SK-N-SH (cell line): ENCODE results near the gene PRKCH. TPM values are rescaled to one million over a fixed set of nuclear protein-coding genes. Genes with fewer than 3 reads are reported as not detected.

ENCODE experiments used
- CTCF ChIA-PET: fragments of 300-600, 350-600 bp; formaldehyde crosslinking; extraction: SDS; loops from one replicate; lab custom pipeline; 2021; lab: Yijun Ruan, JAX
- POLR2A ChIA-PET: fragments of 350-600 bp; sonication (Branson Sonifier 250); formaldehyde crosslinking; extraction: SDS; loops from one replicate; lab custom pipeline; 2020; ENCODE audit warnings: antibody characterized with exemption, inconsistent platforms; lab: Yijun Ruan, JAX
- DNase-seq: peaks from one replicate; pipeline ENCODE4 v3.0.0; 2012
- H2AFZ ChIP-seq: fragments of 200-600 bp; sonication (generic); 2 replicates; pipeline ENCODE4 v1.8.1; 2016; ENCODE audit warnings: antibody characterized with exemption, mild to moderate bottlenecking, low read depth
- H3F3A ChIP-seq: fragments of 200-600 bp; sonication (generic); replicated peaks from 2 replicates; pipeline ENCODE3; 2016; ENCODE audit warnings: antibody characterized with exemption, mild to moderate bottlenecking; ENCODE audit not compliant: insufficient read depth
- H3K27ac ChIP-seq, 2 experiments: fragments of 200-500 bp in 1 of 2; fragments of 200-600 bp in 1 of 2; sonication (Bioruptor generic) in 1 of 2; sonication (generic), shearing (Covaris generic) in 1 of 2; 2 replicates each; pipeline versions ENCODE4 v1.5.1 to v1.6.1; 2014 to 2016; ENCODE audit warnings: low read depth in 2 of 2, inconsistent platforms in 1 of 2, low read length in 1 of 2, mild to moderate bottlenecking in 1 of 2, mixed read lengths in 1 of 2
- H3K27me3 ChIP-seq: fragments of 200-600 bp; sonication (generic), shearing (Covaris generic); 2 replicates; pipeline ENCODE4 v1.6.1; 2016; ENCODE audit warnings: mixed run types; ENCODE audit not compliant: insufficient read depth
- H3K36me3 ChIP-seq, 2 experiments: fragments of 200-500 bp in 1 of 2; fragments of 200-600 bp in 1 of 2; sonication (Bioruptor generic) in 1 of 2; sonication (generic) in 1 of 2; replicated peaks in 1 of 2; 2 replicates each; pipeline versions ENCODE3 to v1.5.1; 2014 to 2016; ENCODE audit warnings: low read length in 1 of 2, mild to moderate bottlenecking in 1 of 2; ENCODE audit not compliant: insufficient read depth in 2 of 2, control insufficient read depth in 1 of 2
- H3K4me1 ChIP-seq, 2 experiments: fragments of 200-500 bp in 1 of 2; fragments of 200-600 bp in 1 of 2; sonication (Bioruptor generic) in 1 of 2; sonication (generic), shearing (Covaris generic) in 1 of 2; 2 replicates each; pipeline versions ENCODE4 v1.5.1 to v1.6.1; 2014 to 2016; ENCODE audit warnings: low read depth in 1 of 2, low read length in 1 of 2, mixed run types in 1 of 2; ENCODE audit not compliant: insufficient read depth in 2 of 2, control insufficient read depth in 1 of 2
- H3K4me2 ChIP-seq: fragments of 200-600 bp; sonication (generic), shearing (Covaris generic); 2 replicates; pipeline ENCODE4 v1.6.1; 2017; ENCODE audit warnings: mixed run types
- H3K4me3 ChIP-seq, 2 experiments: fragments of 200-500 bp in 1 of 2; fragments of 200-600 bp in 1 of 2; sonication (Bioruptor generic) in 1 of 2; sonication (generic), shearing (Covaris generic) in 1 of 2; 2 replicates each; pipeline versions ENCODE4 v1.5.1 to v1.8.1; 2014 to 2016; ENCODE audit warnings: low read depth in 2 of 2, inconsistent platforms in 1 of 2, low read length in 1 of 2, mild to moderate bottlenecking in 1 of 2, mixed read lengths in 1 of 2, moderate library complexity in 1 of 2
- H3K79me2 ChIP-seq: fragments of 200-600 bp; sonication (generic); 2 replicates; pipeline ENCODE4 v1.8.1; 2017; ENCODE audit warnings: mild to moderate bottlenecking; ENCODE audit not compliant: insufficient read depth
- H3K9ac ChIP-seq: fragments of 200-600 bp; sonication (generic); 2 replicates; pipeline ENCODE4 v1.6.1; 2017; ENCODE audit warnings: mixed run types
- H3K9me2 ChIP-seq: fragments of 200-600 bp; sonication (generic); 2 replicates; pipeline ENCODE4 v1.6.1; 2017; ENCODE audit warnings: mixed run types
- H3K9me3 ChIP-seq: fragments of 200-600 bp; sonication (generic); 2 replicates; pipeline ENCODE4 v1.6.1; 2017; ENCODE audit warnings: mixed run types, mild to moderate bottlenecking, moderate library complexity
- H4K20me1 ChIP-seq: fragments of 200-600 bp; sonication (generic); 2 replicates; pipeline ENCODE4 v1.6.1; 2017; ENCODE audit warnings: mild to moderate bottlenecking, mixed run types; ENCODE audit not compliant: insufficient read depth
- CHD2 ChIP-seq: fragments of 150-350 bp; IDR thresholded peaks from 2 replicates; pipeline ENCODE4 v1.6.1; 2018; ENCODE audit warnings: low read length; ENCODE audit not compliant: partially characterized antibody
- CTCF ChIP-seq: fragments of 200-600 bp; sonication (generic); IDR thresholded peaks from 2 replicates; pipeline ENCODE4 v1.6.1; 2017; ENCODE audit warnings: antibody characterized with exemption, mild to moderate bottlenecking, moderate library complexity
- FOXM1 ChIP-seq: IDR thresholded peaks from 2 replicates; pipeline ENCODE4 v1.4.0; 2012; ENCODE audit warnings: low read depth, mild to moderate bottlenecking
- GATA2 ChIP-seq: sonication (generic); formaldehyde crosslinking; IDR thresholded peaks from 2 replicates; pipeline ENCODE4 v1.5.0; 2020; ENCODE audit warnings: mild to moderate bottlenecking, missing genetic modification reagents
- MXI1 ChIP-seq: IDR thresholded peaks from 2 replicates; pipeline ENCODE4 v1.6.1; 2012; ENCODE audit warnings: mild to moderate bottlenecking, low read depth, low read length, improper control_type of control experiment
- NFIC ChIP-seq: IDR thresholded peaks from 2 replicates; pipeline ENCODE4 v1.4.0; 2012; ENCODE audit warnings: borderline replicate concordance
- RAD21 ChIP-seq: IDR thresholded peaks from 2 replicates; pipeline ENCODE4 v1.6.1; 2012; ENCODE audit warnings: mild to moderate bottlenecking, low read length
- RCOR1 ChIP-seq: fragments of 150-350 bp; IDR thresholded peaks from 2 replicates; pipeline ENCODE4 v1.6.1; 2017; ENCODE audit warnings: antibody characterized with exemption, low read length
- REST ChIP-seq: IDR thresholded peaks from 2 replicates; pipeline ENCODE4 v1.6.1; 2012; ENCODE audit warnings: mild to moderate bottlenecking, low read depth, low read length, moderate library complexity
- RXRA ChIP-seq: IDR thresholded peaks from 2 replicates; pipeline ENCODE4 v1.4.0; 2012; ENCODE audit warnings: low read depth, mild to moderate bottlenecking, borderline replicate concordance
- SMC3 ChIP-seq: IDR thresholded peaks from 2 replicates; pipeline ENCODE4 v1.6.1; 2012; ENCODE audit warnings: low read depth, low read length, improper control_type of control experiment
- TEAD4 ChIP-seq: IDR thresholded peaks from 2 replicates; pipeline ENCODE4 v1.4.0; 2012; ENCODE audit warnings: mild to moderate bottlenecking, borderline replicate concordance; ENCODE audit not compliant: insufficient read depth
- USF2 ChIP-seq: fragments of 150-350 bp; IDR thresholded peaks from 2 replicates; pipeline ENCODE4 v1.6.1; 2017; ENCODE audit warnings: antibody characterized with exemption, low read length, low read depth, borderline replicate concordance
- WGBS: methylation state at CpG from one replicate; pipeline ENCODE4 v1.1.6; 2017; ENCODE audit warnings: low lambda C conversion rate; 5-methylcytosine and 5-hydroxymethylcytosine counted together
- polyA plus RNA-seq, 3 experiments: library from polyadenylated mRNA; depleted of rRNA; stranded (reverse); fragments of >200 nt; gene quantifications; 2 replicates each; pipeline ENCODE4 v1.2.3, GENCODE V29; 2012

Gene PRKCH
- polyA plus RNA-seq, 1 of the 3 experiments (the other 2 are of a cell fraction): 4.2 TPM

- ChIA-PET CTCF (interaction anchor here (0.6 to 8.3 kb wide), 14 partner anchors 9 to 673 kb away, joined by 3 to 117 read pairs (median 4); no protein-coding TSS in a partner anchor), POLR2A (no interaction called here)
- Histone ChIP-seq H3K27ac (no peak overlapping the region), H3K4me3 (no peak overlapping the region), H3K36me3 (no peaks in the 10 kb centered on the region), H2AFZ (no peak overlapping the region), H3K9ac (no peak overlapping the region), H3K79me2 (no peaks in the 10 kb centered on the region; the same call in 1 of the 2 replicates), H3K9me3 (no peaks in the 10 kb centered on the region), H3K27me3 (no peaks in the 10 kb centered on the region), H3K4me2 (no peak overlapping the region), H4K20me1 (no peaks in the 10 kb centered on the region), H3F3A (no peaks in the 10 kb centered on the region), H3K4me1 (peaks cover 0 to 9% of the 10 kb centered on the region in 2 experiments; a peak in 1 of 4 replicates), H3K9me2 (no peaks in the 10 kb centered on the region)
- peak; percentile 60 for DNase-seq
- TF ChIP-seq CTCF: peak; percentile 93
- TF ChIP-seq REST: no peak
- no peak for TF ChIP-seq CHD2
- TF ChIP-seq MXI1: 0 out of 2 replicates have a peak, but pooled peaks have one; percentile 19
- peak; percentile 86 for TF ChIP-seq SMC3
- peak; percentile 85 for TF ChIP-seq RAD21
- no peak for TF ChIP-seq USF2
- 31% methylated on average over 12 of the region's 12 CpGs for WGBS
These were observed 135.3 kb downstream of the PRKCH start for GRCh38 chr14:61456720-61457119.

GRCh38 chr14:61458766-61459165 lies 137.4 kb downstream of the PRKCH start:
- Histone ChIP-seq H3F3A (peaks cover 3% of the 10 kb centered on the region), H3K9me2 (no peaks in the 10 kb centered on the region), H3K27ac (no peak overlapping the region), H3K4me2 (no peak overlapping the region), H3K27me3 (no peaks in the 10 kb centered on the region), H4K20me1 (no peaks in the 10 kb centered on the region), H3K36me3 (no peaks in the 10 kb centered on the region), H3K4me3 (no peak overlapping the region), H3K9ac (no peak overlapping the region), H3K9me3 (no peaks in the 10 kb centered on the region), H3K79me2 (no peaks in the 10 kb centered on the region; the same call in 1 of the 2 replicates), H3K4me1 (peaks cover 9 to 24% of the 10 kb centered on the region in 2 experiments), H2AFZ (no peak overlapping the region)
- ChIA-PET POLR2A (no interaction called here), CTCF (interaction anchor here (8.3 kb wide), 1 partner anchor 380 kb away, joined by 117 read pairs; no protein-coding TSS in a partner anchor)
- TF ChIP-seq RXRA: no peak
- TF ChIP-seq TEAD4: no peak
- no peak for TF ChIP-seq RCOR1
- TF ChIP-seq FOXM1: no peak
- no peak for TF ChIP-seq GATA2 (CRISPR knock-in tag)
- no peak for TF ChIP-seq NFIC
- DNase-seq: no peak
